Lung (tissue), 12 donors: ENCODE results near the gene PADI2. TPM values are rescaled to one million over a fixed set of nuclear protein-coding genes. Genes with fewer than 3 reads are reported as not detected.

Experiments used
- ATAC-seq: fragments of 200-7000 bp; cut with Tn5 transposase; one replicate; pipeline ENCODE4 v1.9.1; 2020; ENCODE audit warnings: moderate number of reproducible peaks; ENCODE audit not compliant: insufficient read depth, low FRiP score
- DNase-seq, 3 donors: peaks; one replicate each; pipeline ENCODE4 v3.0.0-alpha.2; 2013 to 2017
- H3K27ac ChIP-seq, 2 donors: one replicate each; pipeline ENCODE4 v1.5.1; 2013; ENCODE audit warnings: mild to moderate bottlenecking in 2 of 2, moderate library complexity in 2 of 2, control low read depth in 1 of 2, inconsistent platforms in 1 of 2, low read depth in 1 of 2, low read length in 1 of 2
- H3K27me3 ChIP-seq, 3 donors: one replicate each; pipeline ENCODE4 v1.5.1; 2013; ENCODE audit warnings: low read length in 2 of 3; ENCODE audit not compliant: control insufficient read depth in 3 of 3, insufficient read depth in 3 of 3
- H3K36me3 ChIP-seq, 4 donors: one replicate each; pipeline ENCODE4 v1.5.1; 2013; ENCODE audit warnings: low read length in 4 of 4, mild to moderate bottlenecking in 1 of 4, moderate library complexity in 1 of 4; ENCODE audit not compliant: control insufficient read depth in 4 of 4, insufficient read depth in 4 of 4
- H3K4me1 ChIP-seq, 5 donors: one replicate each; pipeline ENCODE4 v1.5.1; 2013; ENCODE audit warnings: low read length in 5 of 5, mild to moderate bottlenecking in 2 of 5, moderate library complexity in 1 of 5; ENCODE audit not compliant: control insufficient read depth in 5 of 5, insufficient read depth in 5 of 5
- H3K4me3 ChIP-seq: one replicate; pipeline ENCODE4 v1.5.1; 2013; ENCODE audit warnings: mild to moderate bottlenecking, control low read depth, moderate library complexity
- H3K9ac ChIP-seq, 2 donors: one replicate each; pipeline ENCODE4 v1.5.1; 2013; ENCODE audit warnings: low read length in 2 of 2, control low read depth in 1 of 2; ENCODE audit not compliant: insufficient read depth in 1 of 2
- H3K9me3 ChIP-seq, 4 donors: one replicate each; pipeline ENCODE4 v1.5.1; 2013; ENCODE audit warnings: low read length in 3 of 4, mild to moderate bottlenecking in 1 of 4, moderate library complexity in 1 of 4; ENCODE audit not compliant: control insufficient read depth in 4 of 4, insufficient read depth in 3 of 4
- CTCF ChIP-seq: IDR thresholded peaks from 2 replicates; pipeline ENCODE4 v1.5.1; 2012; ENCODE audit warnings: mild to moderate bottlenecking; ENCODE audit errors: control extremely low read depth, extremely low read depth
- WGBS, 2 donors: extraction: QIAGEN DNeasy Blood & Tissue Kit; methylation state at CpG; one replicate each; pipeline ENCODE4 v1.1.7; 2013; 5-methylcytosine and 5-hydroxymethylcytosine counted together
- polyA plus RNA-seq, 2 donors: library from polyadenylated mRNA; stranded (reverse); fragments of 200-250 nt; gene quantifications; one replicate each; pipeline ENCODE4 v1.2.1, GENCODE V29; 2013
- total RNA-seq, 2 donors: library from RNA; depleted of rRNA in 1 of 2; stranded (reverse); fragments of >200 nt in 1 of 2; gene quantifications; one replicate each; pipeline ENCODE4 v1.2.1, GENCODE V29; 2014 to 2021
- donor health status: control.
- donor health status: control.
- donor health status: Bipolar disorder and iron deficiency.
- donor health status: healthy.
- donor health status: DM: yes; HTN: yes; CAD: no.

PADI2 gene
- total and polyA plus RNA-seq, 4 donors = 1.2 to 12.8 (median 3.4) TPM

GRCh38 chr1:17095141-17095540 lies 24.1 kb downstream of the PADI2 start:
- no peak overlapping the region for H3K9ac ChIP-seq
- no peaks in the 10 kb centered on the region for H3K27me3 ChIP-seq
- no peaks in the 10 kb centered on the region for H3K9me3 ChIP-seq
- H3K27ac ChIP-seq = no peak overlapping the region
- no peaks in the 10 kb centered on the region for H3K36me3 ChIP-seq
- no peak for TF ChIP-seq CTCF
- no peak for DNase-seq
- 30 to 75% methylated on average over 4 of the region's 4 CpGs for WGBS, 2 donors
- no peak overlapping the region for H3K4me3 ChIP-seq
- no peak for ATAC-seq
- no peaks in the 10 kb centered on the region for H3K4me1 ChIP-seq

- Histone ChIP-seq H3K9me3 (no peaks in the 10 kb centered on the region), H3K4me3 (no peak overlapping the region), H3K27me3 (no peaks in the 10 kb centered on the region), H3K27ac (no peak overlapping the region), H3K36me3 (no peaks in the 10 kb centered on the region), H3K9ac (no peak overlapping the region), H3K4me1 (no peaks in the 10 kb centered on the region)
- 45 to 72% methylated on average over 5 of the region's 5 CpGs for WGBS, 2 donors
- DNase-seq = no peak
- no peak for TF ChIP-seq CTCF
- ATAC-seq = no peak
Observed at GRCh38 chr1:17094664-17095063, 24.6 kb downstream of the PADI2 start.

GRCh38 chr1:17093822-17094393 lies 25.3 kb downstream of the PADI2 start:
- Histone ChIP-seq H3K9ac (no peak overlapping the region), H3K36me3 (no peaks in the 10 kb centered on the region), H3K4me1 (no peaks in the 10 kb centered on the region), H3K9me3 (no peaks in the 10 kb centered on the region), H3K4me3 (no peak overlapping the region), H3K27me3 (no peaks in the 10 kb centered on the region), H3K27ac (no peak overlapping the region)
- ATAC-seq (no peak), DNase-seq (no peak)
- TF ChIP-seq CTCF = no peak
- WGBS, 2 donors = 88% methylated on average over 8 of the region's 8 CpGs

GRCh38 chr1:17091252-17091651 lies 28.0 kb downstream of the PADI2 start:
- Histone ChIP-seq H3K9me3 (no peaks in the 10 kb centered on the region), H3K4me1 (no peaks in the 10 kb centered on the region), H3K27me3 (no peaks in the 10 kb centered on the region), H3K4me3 (no peak overlapping the region), H3K36me3 (no peaks in the 10 kb centered on the region), H3K9ac (no peak overlapping the region), H3K27ac (no peak overlapping the region)
- 82 to 91% methylated on average over 7 of the region's 7 CpGs for WGBS, 2 donors
- no peak for TF ChIP-seq CTCF
- DNase-seq (no peak), ATAC-seq (no peak)
